ENCODE results near the gene AMBP. TPM values are rescaled to one million over a fixed set of nuclear protein-coding genes. Genes with fewer than 3 reads are reported as not detected.
"Not testable (repeated sequence)": the region's sequence is repeated elsewhere in the genome, so short reads cannot be mapped to it uniquely, and the experiment has no call there.

The AMBP gene
- total RNA-seq, 6 experiments from 2014 or later: 2,202 to 7,072 (median 5,221) TPM

- no peak overlapping the region for H3K27ac ChIP-seq
- peak in 1 of 3 donors; percentile 29 for DNase-seq
- ATAC-seq: no peak
- H3K9me3 ChIP-seq: no peaks in the 10 kb centered on the region
- TF ChIP-seq POLR2A (IDR thresholded peaks at IDR 0.05) (no peak), CTCF (IDR thresholded peaks at IDR 0.05) (no peak)
- intact Hi-C loops (cut with DNase I): no loop called here
- 85% methylated on average over 4 of the region's 9 CpGs for WGBS (ENCODE audit: insufficient coverage, low coverage, low lambda C conversion rate, missing lambda C conversion rate)
- no peak overlapping the region for H3K4me3 ChIP-seq
- H3K27me3 ChIP-seq: no peaks in the 10 kb centered on the region
- H3K4me1 ChIP-seq: peaks cover 0 to 18% (median 9%) of the 10 kb centered on the region in 4 donors
- H3K36me3 ChIP-seq: no peaks in the 10 kb centered on the region
These were observed 7.3 kb upstream of the AMBP start for GRCh38 chr9:114085387-114085789.

DNA sequence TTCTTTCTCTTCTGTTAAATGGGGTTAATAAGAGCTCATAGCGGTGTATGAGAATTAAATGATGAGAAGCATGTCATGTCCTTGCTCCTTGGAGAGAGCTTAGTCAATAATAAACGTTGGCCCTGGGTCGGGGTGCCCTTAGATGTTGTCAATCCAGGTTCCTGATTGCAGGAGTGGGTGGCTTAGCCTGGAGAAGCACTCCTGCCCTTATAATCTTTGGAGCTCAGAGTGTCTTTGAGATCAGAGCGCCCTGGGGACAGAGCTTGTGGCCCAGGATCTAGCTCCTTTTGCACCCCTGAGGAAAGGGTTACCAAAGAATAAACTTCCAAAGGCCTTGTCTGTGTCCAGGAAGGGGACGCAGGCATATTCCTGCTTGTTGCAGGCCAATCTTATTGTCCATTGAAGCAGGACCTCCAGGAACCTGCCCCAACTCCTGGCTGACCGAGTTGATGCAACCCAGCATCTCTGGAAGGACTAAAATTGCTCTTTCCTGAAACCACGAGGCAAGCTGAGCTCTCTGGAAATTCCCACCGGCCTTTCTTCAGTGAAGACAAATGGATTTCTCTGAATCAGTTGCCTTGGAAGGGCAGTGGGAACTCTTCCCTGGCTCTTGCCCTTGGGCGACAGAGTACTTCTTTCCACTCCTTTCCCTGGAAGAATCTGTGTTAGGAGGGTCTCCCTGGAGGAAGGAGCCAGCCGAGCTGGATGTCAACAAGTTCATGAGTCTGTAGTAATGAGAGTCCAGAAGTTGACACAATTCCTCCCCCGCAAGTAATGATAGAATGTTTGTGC lies 6.4 kb upstream of the AMBP start:
- Histone ChIP-seq H3K27me3 (no peaks in the 10 kb centered on the region), H3K36me3 (no peaks in the 10 kb centered on the region), H3K27ac (no peak overlapping the region), H3K4me3 (no peak overlapping the region), H3K4me1 (peaks cover 0 to 28% (median 10%) of the 10 kb centered on the region in 4 donors), H3K9me3 (no peaks in the 10 kb centered on the region)
- DNase-seq: no peak
- 73% methylated on average over 6 of the region's 11 CpGs for WGBS (ENCODE audit: insufficient coverage, low coverage, low lambda C conversion rate, missing lambda C conversion rate)
- ATAC-seq: no peak
- no peak for TF ChIP-seq POLR2A (IDR thresholded peaks at IDR 0.05)
- TF ChIP-seq CTCF (IDR thresholded peaks at IDR 0.05): no peak
- intact Hi-C loops (cut with DNase I): no loop called here

DNA sequence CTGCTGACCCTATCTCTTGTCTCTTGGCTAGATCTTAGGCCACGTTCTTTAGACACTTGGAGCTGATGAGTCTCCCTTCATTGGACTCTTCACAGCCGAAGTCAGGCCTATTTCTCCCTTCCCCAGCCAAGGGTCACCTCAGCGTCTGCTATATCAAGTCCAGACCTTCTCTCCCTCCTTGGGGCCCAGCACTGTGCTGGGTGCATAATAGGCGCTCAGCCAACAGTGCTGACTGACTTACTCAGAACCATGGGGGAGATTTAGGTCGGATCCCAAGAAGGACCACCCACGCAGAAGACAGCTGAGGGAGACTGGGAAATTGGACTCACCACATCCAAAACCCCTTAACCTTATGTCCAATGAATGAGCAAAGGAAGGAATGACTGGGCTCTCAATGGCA lies 5.6 kb upstream of the AMBP start:
- intact Hi-C loops (cut with DNase I): no loop called here
- no peaks in the 10 kb centered on the region for H3K27me3 ChIP-seq
- peaks cover 0 to 36% (median 14%) of the 10 kb centered on the region in 4 donors for H3K4me1 ChIP-seq
- DNase-seq (peak in 1 of 3 donors; percentile 39), ATAC-seq (no peak)
- no peaks in the 10 kb centered on the region for H3K36me3 ChIP-seq
- 92% methylated on average over 4 of the region's 6 CpGs for WGBS (ENCODE audit: insufficient coverage, low coverage, low lambda C conversion rate, missing lambda C conversion rate)
- TF ChIP-seq POLR2A (IDR thresholded peaks at IDR 0.05): no peak
- no peak for TF ChIP-seq CTCF (IDR thresholded peaks at IDR 0.05)
- H3K27ac ChIP-seq: no peak overlapping the region
- H3K9me3 ChIP-seq: no peaks in the 10 kb centered on the region
- H3K4me3 ChIP-seq: no peak overlapping the region

- H3K4me3 ChIP-seq: peak overlapping the region in 2 of 3 donors; percentile 38 to 43
- H3K9me3 ChIP-seq; ATAC-seq; H3K27me3 ChIP-seq; H3K36me3 ChIP-seq; DNase-seq; intact Hi-C loops (cut with DNase I): not testable (repeated sequence)
- H3K4me1 ChIP-seq: peaks cover 0 to 39% (median 15%) of the 10 kb centered on the region in 4 donors
- H3K27ac ChIP-seq: peak overlapping the region; percentile 21 to 88 (median 47)
- 51% methylated on average over 10 of the region's 13 CpGs for WGBS (ENCODE audit: insufficient coverage, low coverage, low lambda C conversion rate, missing lambda C conversion rate)
These were observed 4.8 kb upstream of the AMBP start for GRCh38 chr9:114082763-114083412.

All from right lobe of liver (tissue), 6 donors.